Breast epithelium (tissue), 4 donors: ENCODE measurements around the gene TOMT. TPM values are rescaled to one million over a fixed set of nuclear protein-coding genes. Genes with fewer than 3 reads are reported as not detected.

Source experiments
- DNase-seq, 2 donors: peaks; one replicate each; pipeline ENCODE4 v3.0.0-alpha.2; 2019; ENCODE audit warnings: low spot score in 2 of 2
- H3K27ac ChIP-seq, 2 donors: fragments of 200-600 bp; sonication (generic) in 1 of 2; one replicate each; pipeline ENCODE4 v1.5.1; 2016 to 2019; ENCODE audit warnings: mild to moderate bottlenecking in 1 of 2
- H3K27me3 ChIP-seq, 2 donors: fragments of 200-600 bp; sonication (generic) in 1 of 2; one replicate each; pipeline versions ENCODE4 v1.5.1 to v1.6.0; 2017 to 2019; ENCODE audit warnings: control low read depth in 1 of 2, mild to moderate bottlenecking in 1 of 2
- H3K36me3 ChIP-seq: fragments of 200-600 bp; one replicate; pipeline ENCODE4 v1.5.1; 2019
- H3K4me1 ChIP-seq, 2 donors: fragments of 200-600 bp; sonication (generic); one replicate each; pipeline ENCODE4 v1.5.1; 2016 to 2019; ENCODE audit warnings: control low read depth in 1 of 2
- H3K4me3 ChIP-seq, 3 donors: fragments of 200-600 bp; sonication (generic); 1 replicate in 2 of 3; 2 replicates in 1 of 3; pipeline ENCODE4 v1.5.1; 2016 to 2019; ENCODE audit warnings: mild to moderate bottlenecking in 3 of 3, moderate library complexity in 2 of 3
- H3K9me3 ChIP-seq, 2 donors: fragments of 200-600 bp; sonication (generic) in 1 of 2; one replicate each; pipeline ENCODE4 v1.5.1; 2016 to 2019; ENCODE audit warnings: control low read depth in 1 of 2
- CTCF ChIP-seq, 3 donors: fragments of 450-650 bp; IDR thresholded peaks; one replicate each; pipeline ENCODE4 v1.5.1; 2016 to 2017; ENCODE audit warnings: antibody characterized with exemption in 3 of 3, mild to moderate bottlenecking in 3 of 3, moderate library complexity in 3 of 3
- POLR2A ChIP-seq: fragments of 450-650 bp; IDR thresholded peaks from one replicate; pipeline ENCODE4 v1.6.1; 2016; ENCODE audit warnings: antibody characterized with exemption, mild to moderate bottlenecking, moderate library complexity
- POLR2AphosphoS5 ChIP-seq, 3 donors: sonication (generic); formaldehyde crosslinking; IDR thresholded peaks; one replicate each; pipeline ENCODE4 v1.6.1; 2017; ENCODE audit warnings: antibody characterized with exemption in 3 of 3
- intact Hi-C: fragments of 100-400 bp; cut with DNase I; formaldehyde crosslinking; loops from one replicate; pipeline ENCODE4 v1.15.1; 2023; ENCODE audit warnings: low total_unique reads
- total RNA-seq, 3 donors: library from RNA; depleted of rRNA; stranded (reverse); fragments of >200 nt; gene quantifications; one replicate each; pipeline ENCODE4 v1.1.0, GENCODE V29; 2016

The TOMT gene
- total RNA-seq, 3 donors from 2014 or later, result not detected

DNA sequence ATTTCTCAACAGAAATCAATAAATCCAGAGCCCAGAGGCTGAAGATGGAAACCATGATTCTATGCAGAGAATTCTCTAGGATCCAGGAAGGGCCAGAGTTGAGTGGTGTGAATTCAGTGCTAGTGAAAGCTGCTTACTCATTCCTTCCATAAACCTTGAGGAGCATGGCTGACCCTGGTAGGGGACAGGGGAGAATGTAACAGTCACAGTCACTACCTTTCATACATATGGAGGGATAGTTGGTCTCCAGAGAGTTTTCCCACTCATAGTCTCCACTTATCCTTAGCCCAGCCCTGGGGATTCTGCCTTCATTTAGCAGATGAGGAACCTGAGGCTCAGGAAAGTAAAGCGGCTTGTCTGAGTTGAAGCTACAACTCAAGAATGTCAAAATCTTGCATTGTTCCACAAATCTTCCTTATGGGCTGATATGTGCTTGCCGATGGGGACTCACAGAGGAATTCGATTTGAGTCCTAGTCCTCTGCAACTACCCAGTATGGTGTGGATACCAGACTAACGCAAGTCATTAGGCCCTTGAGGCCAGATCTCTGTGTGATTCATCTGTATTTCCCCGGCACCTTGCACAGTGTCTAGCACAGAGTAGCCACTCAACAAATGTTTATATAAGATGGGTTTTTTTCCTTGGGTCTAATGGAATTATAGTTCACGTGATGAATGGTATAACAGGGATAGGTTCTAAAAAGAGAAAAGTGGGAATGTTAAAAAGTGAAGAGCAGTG lies 10.5 kb downstream of the TOMT start:
- Histone ChIP-seq H3K36me3 (no peaks in the 10 kb centered on the region), H3K27me3 (no peaks in the 10 kb centered on the region), H3K4me3 (no peak overlapping the region), H3K27ac (no peak overlapping the region), H3K9me3 (no peaks in the 10 kb centered on the region), H3K4me1 (peaks cover 0 to 6% of the 10 kb centered on the region in 2 donors)
- DNase-seq, result no peak
- intact Hi-C loops, result no loop called here
- TF ChIP-seq POLR2AphosphoS5 (IDR thresholded peaks at IDR 0.05), result no peak
- no peak for TF ChIP-seq CTCF (IDR thresholded peaks at IDR 0.05)
- no peak for TF ChIP-seq POLR2A

- no peak overlapping the region for H3K4me3 ChIP-seq
- H3K27me3 ChIP-seq, result no peaks in the 10 kb centered on the region
- no peak for DNase-seq
- intact Hi-C loops, result no loop called here
- H3K36me3 ChIP-seq, result no peaks in the 10 kb centered on the region
- no peaks in the 10 kb centered on the region for H3K4me1 ChIP-seq
- no peak for TF ChIP-seq CTCF (IDR thresholded peaks at IDR 0.05)
- H3K27ac ChIP-seq, result no peak overlapping the region
- no peaks in the 10 kb centered on the region for H3K9me3 ChIP-seq
Observed at GRCh38 chr11:72119198-72119597, 13.5 kb downstream of the TOMT start.

DNA sequence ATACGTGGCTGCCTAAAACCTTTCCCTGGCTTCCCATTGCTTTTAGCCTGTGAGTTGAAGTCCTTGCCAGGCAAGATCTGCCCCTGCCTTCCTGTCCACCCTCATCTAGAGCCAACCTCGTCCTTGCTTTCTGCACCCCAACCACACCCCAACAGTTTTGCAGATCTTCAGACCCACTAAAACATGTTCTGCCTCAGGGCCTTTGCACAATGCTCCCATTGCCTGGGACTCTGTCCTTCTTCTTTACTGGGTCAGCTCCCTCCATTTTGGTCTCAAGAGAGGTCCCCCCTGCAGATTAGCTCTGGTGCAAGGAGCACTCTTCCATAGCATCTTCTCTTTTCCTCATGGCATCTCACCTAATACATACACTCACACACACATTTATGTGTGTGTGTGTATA lies 15.2 kb downstream of the TOMT start:
- no peak for TF ChIP-seq POLR2AphosphoS5 (IDR thresholded peaks at IDR 0.05)
- TF ChIP-seq POLR2A, result no peak
- TF ChIP-seq CTCF (IDR thresholded peaks at IDR 0.05), result no peak
- Histone ChIP-seq H3K4me1 (no peaks in the 10 kb centered on the region), H3K36me3 (no peaks in the 10 kb centered on the region), H3K27ac (no peak overlapping the region), H3K4me3 (no peak overlapping the region), H3K9me3 (no peaks in the 10 kb centered on the region), H3K27me3 (no peaks in the 10 kb centered on the region)
- intact Hi-C loops, result no loop called here
- DNase-seq, result no peak

- no peak for TF ChIP-seq CTCF (IDR thresholded peaks at IDR 0.05)
- TF ChIP-seq POLR2AphosphoS5 (IDR thresholded peaks at IDR 0.05), result no peak
- TF ChIP-seq POLR2A, result no peak
- no peaks in the 10 kb centered on the region for H3K27me3 ChIP-seq
- no peak for DNase-seq
- H3K27ac ChIP-seq, result no peak overlapping the region
- intact Hi-C loops, result no loop called here
- H3K36me3 ChIP-seq, result no peaks in the 10 kb centered on the region
- no peaks in the 10 kb centered on the region for H3K4me1 ChIP-seq
- H3K4me3 ChIP-seq, result no peak overlapping the region
- no peaks in the 10 kb centered on the region for H3K9me3 ChIP-seq
Observed at GRCh38 chr11:72122607-72123006, 16.9 kb downstream of the TOMT start.

DNA sequence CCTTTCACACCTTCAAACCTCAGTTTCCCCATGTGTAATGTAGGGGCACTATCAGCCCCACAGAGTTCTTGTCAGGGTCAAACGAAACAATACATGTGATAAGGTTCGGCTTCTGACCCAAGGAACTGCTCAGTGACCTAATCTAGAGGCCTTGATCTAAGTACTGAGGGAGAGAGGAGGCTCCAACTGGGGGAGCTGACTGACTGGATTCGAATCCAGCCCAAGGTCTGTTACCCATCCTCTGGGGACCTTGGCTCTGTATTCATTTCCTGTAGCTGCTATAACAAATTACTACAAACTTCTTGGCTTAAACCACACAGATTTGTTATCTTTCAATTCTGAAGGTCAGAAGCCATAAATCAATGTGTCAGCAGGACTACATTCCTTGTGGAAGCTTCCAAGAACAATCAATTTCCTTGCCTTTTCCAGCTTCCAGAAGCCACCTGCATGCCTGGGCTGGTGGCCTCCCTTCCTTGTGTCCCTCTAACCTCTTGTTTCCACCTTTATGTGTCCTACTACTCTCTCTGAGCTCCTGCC lies 17.5 kb downstream of the TOMT start:
- Histone ChIP-seq H3K4me1 (no peaks in the 10 kb centered on the region), H3K9me3 (no peaks in the 10 kb centered on the region), H3K27me3 (no peaks in the 10 kb centered on the region), H3K27ac (no peak overlapping the region), H3K36me3 (no peaks in the 10 kb centered on the region), H3K4me3 (no peak overlapping the region)
- TF ChIP-seq POLR2AphosphoS5 (IDR thresholded peaks at IDR 0.05) (no peak), CTCF (IDR thresholded peaks at IDR 0.05) (no peak), POLR2A (no peak)
- no peak for DNase-seq
- intact Hi-C loops, result no loop called here
